IPS-20b (cell line): Measurements from ENCODE around the gene DPEP1.

ENCODE experiments used
- H3K27ac ChIP-seq: one replicate; pipeline ENCODE4 v1.5.1; 2013; ENCODE audit warnings: low read length
- H3K27me3 ChIP-seq: 2 replicates; pipeline ENCODE4 v1.6.1; 2013; ENCODE audit warnings: mild to moderate bottlenecking, low read length, inconsistent platforms; ENCODE audit not compliant: insufficient read depth
- H3K36me3 ChIP-seq: 2 replicates; pipeline ENCODE4 v1.6.1; 2013; ENCODE audit warnings: low read depth, mild to moderate bottlenecking, inconsistent platforms, low read length, moderate library complexity; ENCODE audit not compliant: insufficient read depth
- H3K4me1 ChIP-seq: 2 replicates; pipeline ENCODE4 v1.6.1; 2013; ENCODE audit warnings: mild to moderate bottlenecking, control low read depth, inconsistent platforms, low read length, moderate library complexity; ENCODE audit not compliant: insufficient read depth
- H3K4me3 ChIP-seq: 2 replicates; pipeline ENCODE4 v1.5.1; 2013; ENCODE audit warnings: mild to moderate bottlenecking, low read length, inconsistent platforms
- H3K9ac ChIP-seq: 2 replicates; pipeline ENCODE4 v1.6.1; 2013; ENCODE audit warnings: low read depth, mild to moderate bottlenecking, inconsistent platforms, low read length, moderate library complexity
- H3K9me3 ChIP-seq: 2 replicates; pipeline ENCODE4 v1.6.1; 2013; ENCODE audit warnings: mild to moderate bottlenecking, low read depth, low read length, inconsistent platforms; ENCODE audit not compliant: insufficient read depth

Gene DPEP1

DNA sequence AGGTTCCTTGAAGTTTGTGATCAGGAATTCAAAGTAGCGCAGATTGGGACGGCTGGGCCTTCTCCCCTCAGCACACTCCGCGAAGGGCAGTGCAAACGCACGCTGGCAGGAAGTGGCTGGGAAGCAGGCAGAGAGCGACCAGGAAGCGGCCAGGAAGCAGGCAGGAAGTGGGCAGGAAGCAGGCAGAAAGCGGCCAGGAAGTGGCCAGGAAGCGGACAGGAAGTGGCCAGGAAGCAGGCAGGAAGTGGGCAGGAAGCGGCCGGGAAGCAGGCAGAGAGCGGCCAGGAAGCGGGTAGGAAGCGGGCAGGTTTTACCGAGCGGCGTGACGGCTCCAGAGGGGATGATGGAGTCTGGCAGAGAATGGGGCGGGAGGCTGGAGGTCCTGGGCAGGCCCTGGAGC, 3.2 kb downstream of the DPEP1 start:
- Histone ChIP-seq H3K27ac (no peak overlapping the region), H3K4me3 (no peak overlapping the region), H3K9ac (no peak overlapping the region), H3K27me3 (no peaks in the 10 kb centered on the region), H3K36me3 (no peaks in the 10 kb centered on the region), H3K4me1 (no peaks in the 10 kb centered on the region), H3K9me3 (no peaks in the 10 kb centered on the region)

DNA sequence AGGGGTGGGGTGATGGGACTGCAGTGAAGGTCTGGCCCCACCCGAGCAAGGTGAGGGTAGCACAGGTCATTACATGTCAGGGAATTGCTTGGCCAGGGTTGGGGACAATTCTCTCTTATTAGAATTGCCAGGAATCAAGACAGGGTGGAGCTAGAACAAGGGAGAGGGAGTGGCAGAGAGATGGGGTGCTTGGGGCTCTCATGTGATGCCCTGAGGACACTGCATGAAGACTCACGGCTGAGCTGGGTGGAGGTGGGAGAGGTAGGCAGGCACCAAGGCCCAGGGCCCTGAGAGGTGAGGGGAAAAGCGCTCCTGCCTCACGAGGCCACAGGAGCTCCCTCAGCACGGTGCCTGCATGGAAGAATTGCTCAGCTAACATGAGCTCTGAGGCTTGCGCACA, 3.6 kb downstream of the DPEP1 start:
- no peak overlapping the region for H3K4me3 ChIP-seq
- H3K27me3 ChIP-seq, result no peaks in the 10 kb centered on the region
- H3K36me3 ChIP-seq, result no peaks in the 10 kb centered on the region
- no peaks in the 10 kb centered on the region for H3K4me1 ChIP-seq
- H3K27ac ChIP-seq, result no peak overlapping the region
- no peaks in the 10 kb centered on the region for H3K9me3 ChIP-seq
- H3K9ac ChIP-seq, result no peak overlapping the region

DNA sequence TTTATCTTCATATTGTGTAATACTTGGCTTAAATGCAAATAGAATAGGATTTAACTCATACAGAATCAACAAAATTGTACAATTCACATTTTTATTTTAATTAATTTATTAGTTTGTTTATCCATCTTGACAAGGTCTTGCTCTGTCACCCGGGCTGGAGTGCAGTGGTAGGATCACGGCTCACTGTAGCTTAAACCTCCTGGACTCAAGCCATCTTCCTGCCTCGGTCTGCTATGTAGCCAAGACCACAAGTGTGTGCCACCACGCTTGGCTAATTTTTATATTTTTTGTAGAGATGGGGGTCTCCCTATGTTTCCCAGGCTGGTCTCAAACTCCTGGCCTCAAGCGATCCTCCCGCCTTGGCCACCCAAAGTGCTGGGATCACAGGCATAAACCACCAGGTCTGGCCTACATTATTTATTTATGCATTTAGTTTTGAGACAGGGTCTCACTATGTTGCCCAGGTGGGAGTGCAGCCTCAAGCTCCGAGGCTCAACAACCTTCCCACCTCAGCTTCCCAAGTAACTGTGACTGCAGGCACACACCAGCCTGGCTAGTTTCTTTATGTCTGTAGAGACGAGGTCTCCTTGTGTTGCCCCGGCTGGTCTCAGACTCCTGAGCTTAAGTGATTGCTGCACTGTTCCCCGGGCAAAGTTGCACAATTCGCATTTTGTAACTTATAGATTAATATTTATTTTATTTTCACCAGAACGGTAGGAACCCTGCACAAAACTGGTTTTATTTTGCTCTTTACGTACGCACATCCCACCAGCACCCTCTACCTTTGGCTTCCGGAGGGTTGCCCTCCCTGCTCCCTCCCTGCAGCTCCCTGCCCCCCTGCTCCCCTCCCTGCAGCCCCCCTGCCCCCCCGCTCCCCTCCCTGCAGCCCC, 4.9 kb downstream of the DPEP1 start:
- H3K9me3 ChIP-seq, result no peaks in the 10 kb centered on the region
- no peak overlapping the region for H3K27ac ChIP-seq
- no peaks in the 10 kb centered on the region for H3K36me3 ChIP-seq
- no peak overlapping the region for H3K9ac ChIP-seq
- H3K4me3 ChIP-seq, result no peak overlapping the region
- H3K4me1 ChIP-seq, result no peaks in the 10 kb centered on the region
- peaks cover 6% of the 10 kb centered on the region; the same call in 1 of the 2 replicates for H3K27me3 ChIP-seq

DNA sequence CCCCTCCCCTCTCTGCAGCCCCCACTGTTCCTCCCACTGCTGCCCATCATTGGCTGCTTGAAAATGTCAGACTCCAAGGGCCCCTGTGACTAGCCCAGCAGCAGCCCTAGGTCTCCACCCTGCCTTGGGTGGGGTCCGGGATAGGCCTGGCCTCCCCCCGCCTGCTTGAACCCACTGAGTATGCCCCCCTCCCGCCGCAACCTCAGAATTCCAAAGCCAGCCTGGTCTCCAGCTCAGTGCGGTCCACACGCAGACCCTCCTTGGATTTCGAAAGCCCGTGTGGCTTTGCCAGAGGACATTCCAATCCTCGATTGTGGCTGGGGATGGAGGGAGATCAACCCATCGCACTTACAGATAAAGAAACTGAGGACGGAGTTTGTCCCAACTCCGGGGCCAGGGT, 6.4 kb downstream of the DPEP1 start:
- Histone ChIP-seq H3K9me3 (no peaks in the 10 kb centered on the region), H3K27ac (no peak overlapping the region), H3K27me3 (peaks cover 21% of the 10 kb centered on the region), H3K9ac (no peak overlapping the region), H3K4me1 (no peaks in the 10 kb centered on the region), H3K4me3 (no peak overlapping the region), H3K36me3 (no peaks in the 10 kb centered on the region)

DNA sequence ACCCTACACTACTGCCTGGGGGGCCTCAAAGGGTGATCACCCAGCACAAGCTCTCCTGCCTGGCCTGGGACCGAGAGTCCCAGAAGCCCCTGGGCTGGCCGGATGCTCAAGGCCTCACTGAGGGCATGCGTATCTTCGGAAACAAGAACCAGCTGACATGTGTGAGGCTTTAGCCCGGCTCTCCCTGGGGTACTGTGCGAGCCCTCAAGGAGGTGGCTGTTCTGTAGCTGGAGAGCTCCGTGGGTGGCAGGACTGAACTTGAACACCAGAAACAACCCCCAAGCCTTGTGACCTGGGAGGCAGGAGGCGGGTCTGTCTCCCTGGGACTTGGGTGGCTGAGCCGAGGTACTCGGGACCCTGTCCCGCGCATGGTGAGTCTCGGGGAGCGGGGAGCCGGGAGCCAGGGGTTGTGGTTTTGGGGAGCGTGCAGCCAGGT, 7.0 kb downstream of the DPEP1 start:
- Histone ChIP-seq H3K4me1 (peaks cover 3% of the 10 kb centered on the region; the same call in 1 of the 2 replicates), H3K27me3 (peaks cover 27% of the 10 kb centered on the region), H3K9ac (no peak overlapping the region)

DNA sequence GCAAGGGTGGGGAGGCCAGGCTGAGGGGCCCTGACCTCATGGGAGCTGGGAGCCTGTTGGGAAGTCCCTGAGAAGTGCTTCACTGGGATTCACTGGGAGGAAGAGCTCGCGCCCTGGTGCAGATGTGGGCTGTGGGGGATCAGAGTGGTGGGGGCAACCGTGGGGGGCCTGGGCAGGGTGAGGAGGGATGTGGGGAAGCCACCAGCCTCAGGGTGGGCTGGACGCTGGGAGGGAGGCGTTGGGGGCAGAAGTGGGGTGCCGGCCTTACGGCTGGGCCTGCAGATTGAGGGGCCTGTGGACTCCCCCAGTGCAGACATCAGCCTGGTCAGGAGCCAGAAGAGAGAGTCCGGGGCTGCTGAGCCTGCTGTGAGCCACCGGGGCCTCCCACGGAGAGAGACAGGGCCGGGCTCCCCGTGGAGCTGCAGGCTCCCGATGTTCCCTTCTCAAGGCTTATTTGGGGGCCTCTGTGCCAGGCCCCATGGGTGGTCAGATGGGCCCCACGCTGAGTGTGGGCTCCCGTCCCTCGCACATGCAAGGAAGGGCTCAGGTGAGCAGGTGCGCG, 7.8 kb downstream of the DPEP1 start:
- H3K36me3 ChIP-seq, result no peaks in the 10 kb centered on the region
- H3K9me3 ChIP-seq, result no peaks in the 10 kb centered on the region
- H3K4me1 ChIP-seq, result peaks cover 4% of the 10 kb centered on the region; the same call in 1 of the 2 replicates
- H3K27me3 ChIP-seq, result peaks cover 35% of the 10 kb centered on the region
- H3K9ac ChIP-seq, result no peak overlapping the region
- no peak overlapping the region for H3K4me3 ChIP-seq
- no peak overlapping the region for H3K27ac ChIP-seq

More for the DNA sequence above, 7.0 kb downstream of the DPEP1 start:
- Histone ChIP-seq H3K36me3 (no peaks in the 10 kb centered on the region), H3K4me3 (no peak overlapping the region), H3K27ac (no peak overlapping the region), H3K9me3 (no peaks in the 10 kb centered on the region)

DNA sequence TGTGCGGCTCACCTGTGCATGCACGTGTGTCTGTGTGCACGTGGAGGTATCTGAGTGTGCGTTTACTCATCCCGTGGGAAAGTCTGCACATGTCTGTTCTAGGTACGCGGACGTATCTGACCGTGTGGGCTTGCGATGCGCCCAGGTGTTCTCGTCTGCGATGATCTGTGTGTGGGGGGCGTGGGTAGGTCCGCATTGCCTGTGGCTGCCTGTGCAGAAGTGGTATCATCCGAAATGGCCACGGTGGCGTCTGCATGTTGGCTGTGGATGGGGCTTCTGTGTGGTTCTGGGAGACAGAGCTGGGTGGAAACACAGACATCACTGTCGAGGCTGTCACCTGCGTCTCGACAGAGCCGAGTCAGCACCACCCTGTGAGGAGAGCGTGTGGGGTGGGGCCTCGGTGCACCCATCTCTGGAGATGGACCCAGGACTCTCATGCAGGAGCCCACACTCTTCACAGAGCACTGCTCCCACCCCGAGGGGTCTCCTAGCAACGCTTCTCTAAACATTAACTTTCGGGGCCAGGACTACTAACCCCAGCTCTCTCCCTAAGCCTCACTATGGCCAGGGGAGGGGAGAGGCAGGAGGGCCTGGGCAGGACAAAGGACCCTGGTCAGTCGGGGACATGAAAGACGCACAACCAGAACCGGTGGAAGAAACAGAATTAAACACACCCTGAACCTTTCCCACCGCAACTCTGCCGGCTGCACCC, 8.4 kb downstream of the DPEP1 start:
- Histone ChIP-seq H3K4me1 (peaks cover 4% of the 10 kb centered on the region; the same call in 1 of the 2 replicates), H3K4me3 (no peak overlapping the region), H3K9me3 (no peaks in the 10 kb centered on the region), H3K27me3 (peaks cover 35% of the 10 kb centered on the region), H3K9ac (no peak overlapping the region), H3K27ac (no peak overlapping the region), H3K36me3 (no peaks in the 10 kb centered on the region)

DNA sequence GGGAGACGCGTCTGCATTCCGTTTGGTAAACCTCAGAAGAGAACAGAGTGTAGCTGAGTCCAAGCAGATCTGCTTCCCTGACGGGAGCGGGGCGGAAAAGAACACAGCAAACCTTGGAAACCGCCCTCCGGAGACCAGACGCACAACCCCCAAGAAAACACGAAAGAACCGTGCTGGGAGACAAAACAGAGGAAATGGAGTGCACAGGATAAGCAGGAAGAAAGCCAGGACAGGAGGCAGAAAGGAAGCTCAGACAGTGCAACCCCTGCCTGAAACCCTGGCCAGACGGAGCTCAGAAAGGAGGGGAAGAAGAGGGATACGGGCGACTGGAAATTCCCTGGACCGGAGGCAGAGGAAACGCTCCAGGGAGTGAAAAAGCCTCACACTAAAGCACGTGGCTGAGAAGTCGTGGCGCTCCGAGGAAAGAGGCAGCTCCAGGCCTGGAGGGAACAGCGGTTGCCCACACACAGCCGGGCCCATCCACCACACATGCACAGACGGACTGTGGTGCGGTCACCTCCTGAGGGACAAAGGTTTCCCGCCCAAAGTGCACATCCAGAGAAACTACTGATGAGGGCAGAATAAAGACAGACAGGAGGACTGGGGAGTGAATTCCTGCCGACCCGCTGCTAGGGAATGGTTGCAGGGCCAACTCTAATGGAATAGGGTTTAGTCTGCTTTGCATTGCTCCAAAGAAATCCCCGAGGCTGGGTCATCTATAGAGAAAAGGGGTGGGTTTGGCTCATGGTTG, 10.2 kb downstream of the DPEP1 start:
- Histone ChIP-seq H3K27ac (no peak overlapping the region), H3K4me3 (no peak overlapping the region), H3K36me3 (no peaks in the 10 kb centered on the region), H3K4me1 (peaks cover 4% of the 10 kb centered on the region; the same call in 1 of the 2 replicates), H3K27me3 (peaks cover 35% of the 10 kb centered on the region), H3K9me3 (no peaks in the 10 kb centered on the region), H3K9ac (no peak overlapping the region; the same call in 1 of the 2 replicates)

DNA sequence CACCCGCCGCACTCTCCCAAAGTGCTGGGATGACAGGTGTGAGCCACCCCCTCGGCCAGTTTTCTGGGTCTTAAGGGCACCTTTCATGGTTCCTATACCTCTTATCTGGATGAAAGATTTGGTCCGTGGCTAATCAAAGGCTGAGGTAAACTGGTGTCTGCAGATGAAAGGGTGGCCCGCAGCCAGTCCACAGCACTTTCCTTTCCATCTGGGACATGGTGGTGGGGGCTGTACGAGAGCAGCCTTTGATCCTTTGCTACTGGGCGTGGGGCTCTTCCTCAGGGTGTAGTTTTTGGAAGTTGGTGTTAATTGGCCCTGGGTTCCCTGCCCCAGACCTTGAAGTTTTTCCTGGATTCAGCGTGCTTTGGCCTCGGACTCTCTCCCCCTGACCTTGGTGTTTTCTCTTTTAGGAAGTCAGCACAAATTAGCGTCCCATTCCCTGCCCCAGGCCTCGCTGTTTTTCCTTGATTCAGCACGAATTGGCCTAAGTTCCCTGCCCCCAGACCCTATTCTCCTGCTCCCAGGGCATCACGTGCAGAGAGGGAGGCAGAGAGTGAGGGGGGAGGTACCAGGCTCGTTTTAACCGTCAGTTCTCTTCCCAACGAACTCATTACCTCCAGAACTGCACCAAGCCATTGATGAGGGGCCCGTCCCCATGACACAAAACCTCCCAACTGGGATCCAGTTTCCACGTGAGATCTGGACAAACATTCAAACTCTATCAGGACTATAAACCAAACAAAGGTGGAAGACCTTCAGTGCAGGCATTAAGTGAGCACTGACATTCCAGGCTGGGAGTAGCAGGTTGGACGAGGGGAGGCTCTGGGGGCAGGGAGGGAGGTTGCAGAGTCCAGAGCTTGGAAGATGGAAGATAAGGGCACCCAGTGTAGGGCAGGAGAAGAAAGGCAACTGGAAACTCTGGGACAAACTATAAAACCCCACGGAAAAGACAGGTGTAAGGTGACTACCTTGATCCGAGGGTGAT, 11.6 kb downstream of the DPEP1 start:
- Histone ChIP-seq H3K4me3 (no peak overlapping the region), H3K9ac (no peak overlapping the region), H3K27me3 (peaks cover 35% of the 10 kb centered on the region), H3K36me3 (no peaks in the 10 kb centered on the region), H3K27ac (no peak overlapping the region), H3K4me1 (peaks cover 4% of the 10 kb centered on the region; the same call in 1 of the 2 replicates), H3K9me3 (no peaks in the 10 kb centered on the region; the same call in 1 of the 2 replicates)

DNA sequence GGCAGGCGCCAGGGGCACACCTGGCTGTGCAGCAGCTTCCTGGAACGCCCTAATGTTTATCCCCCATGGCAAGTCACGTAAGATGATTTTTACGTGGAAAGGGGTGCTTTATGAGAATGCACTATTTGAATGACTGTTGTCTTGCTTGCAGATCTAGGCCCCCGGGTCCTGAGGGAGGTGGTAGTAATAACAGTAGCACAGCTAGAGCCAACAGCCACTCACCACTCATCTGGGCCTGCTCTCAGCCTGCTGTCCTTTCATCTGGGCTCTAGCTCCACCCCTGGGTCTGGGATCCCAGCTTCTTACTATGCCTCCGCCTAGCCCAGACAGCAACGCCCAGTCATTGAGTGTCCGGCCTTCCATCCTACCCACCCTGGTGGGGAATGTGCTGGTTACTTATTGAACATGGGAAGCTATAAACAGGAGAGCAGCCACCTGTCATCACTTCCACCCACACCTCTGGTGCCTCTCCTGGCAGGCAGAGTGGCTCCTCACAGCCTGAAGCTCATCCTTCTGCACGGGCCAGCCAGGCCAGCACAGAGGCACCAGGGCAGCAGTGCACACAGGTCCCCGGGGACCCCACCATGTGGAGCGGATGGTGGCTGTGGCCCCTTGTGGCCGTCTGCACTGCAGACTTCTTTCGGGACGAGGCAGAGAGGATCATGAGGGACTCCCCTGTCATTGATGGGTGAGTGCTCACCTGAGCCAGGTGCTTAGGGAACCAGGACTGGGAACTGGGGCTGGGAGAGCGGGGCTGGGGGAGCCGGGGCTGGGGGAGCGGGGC, 16.6 kb downstream of the DPEP1 start:
- H3K9ac ChIP-seq, result no peak overlapping the region
- H3K27ac ChIP-seq, result no peak overlapping the region

More for the DNA sequence above, 16.6 kb downstream of the DPEP1 start:
- no peak overlapping the region for H3K4me3 ChIP-seq
- H3K27me3 ChIP-seq, result peaks cover 13% of the 10 kb centered on the region
- no peaks in the 10 kb centered on the region for H3K36me3 ChIP-seq
- no peaks in the 10 kb centered on the region; the same call in 1 of the 2 replicates for H3K9me3 ChIP-seq
- peaks cover 4% of the 10 kb centered on the region; the same call in 1 of the 2 replicates for H3K4me1 ChIP-seq
